ENCODE results near the gene NXPE1. TPM values are rescaled to one million over a fixed set of nuclear protein-coding genes. Genes with fewer than 3 reads are reported as not detected.

NXPE1 gene
- total and polyA plus RNA-seq, 8 donors = 0.08 to 0.15 TPM; not detected in 6

- no peaks in the 10 kb centered on the region for H3K36me3 ChIP-seq
- DNase-seq (no peak), ATAC-seq (no peak)
- no peaks in the 10 kb centered on the region for H3K27me3 ChIP-seq
- intact Hi-C loops (cut with DNase I) = no loop called here
- H3K9me3 ChIP-seq = no peaks in the 10 kb centered on the region
- H3K4me1 ChIP-seq = no peaks in the 10 kb centered on the region
- no peak overlapping the region for H3K4me3 ChIP-seq
- H3K27ac ChIP-seq = no peak overlapping the region
- TF ChIP-seq CTCF (IDR thresholded peaks at IDR 0.05) = no peak
Observed at GRCh38 chr11:114501901-114502300, 57.8 kb downstream of the NXPE1 start.

GRCh38 chr11:114499756-114500155 lies 59.9 kb downstream of the NXPE1 start:
- TF ChIP-seq CTCF (IDR thresholded peaks at IDR 0.05) = no peak
- intact Hi-C loops (cut with DNase I) = no loop called here
- Histone ChIP-seq H3K4me3 (no peak overlapping the region), H3K36me3 (no peaks in the 10 kb centered on the region), H3K27ac (no peak overlapping the region), H3K4me1 (no peaks in the 10 kb centered on the region), H3K27me3 (no peaks in the 10 kb centered on the region), H3K9me3 (no peaks in the 10 kb centered on the region)
- ATAC-seq (no peak), DNase-seq (no peak)

- no peaks in the 10 kb centered on the region for H3K36me3 ChIP-seq
- no peak for TF ChIP-seq CTCF (IDR thresholded peaks at IDR 0.05)
- no peak overlapping the region for H3K4me3 ChIP-seq
- peaks cover 0 to 3% of the 10 kb centered on the region in 2 donors for H3K9me3 ChIP-seq
- DNase-seq (no peak), ATAC-seq (no peak)
- no peaks in the 10 kb centered on the region for H3K4me1 ChIP-seq
- no peak overlapping the region for H3K27ac ChIP-seq
- intact Hi-C loops (cut with DNase I) = no loop called here
- H3K27me3 ChIP-seq = no peaks in the 10 kb centered on the region
Observed at GRCh38 chr11:114496915-114497314, 62.8 kb downstream of the NXPE1 start.

- Histone ChIP-seq H3K4me1 (no peaks in the 10 kb centered on the region), H3K27ac (no peak overlapping the region), H3K36me3 (no peaks in the 10 kb centered on the region), H3K4me3 (no peak overlapping the region), H3K9me3 (no peaks in the 10 kb centered on the region), H3K27me3 (no peaks in the 10 kb centered on the region)
- intact Hi-C loops (cut with DNase I) = no loop called here
- no peak for ATAC-seq
- TF ChIP-seq CTCF (IDR thresholded peaks at IDR 0.05) = no peak
- DNase-seq = no peak
Observed at GRCh38 chr11:114483929-114484328, 75.8 kb downstream of the NXPE1 start.

- DNase-seq (no peak), ATAC-seq (no peak)
- no peak overlapping the region for H3K27ac ChIP-seq
- intact Hi-C loops (cut with DNase I) = no loop called here
- H3K27me3 ChIP-seq = no peaks in the 10 kb centered on the region
- no peaks in the 10 kb centered on the region for H3K36me3 ChIP-seq
- TF ChIP-seq CTCF (IDR thresholded peaks at IDR 0.05) = no peak
- no peaks in the 10 kb centered on the region for H3K4me1 ChIP-seq
- H3K4me3 ChIP-seq = no peak overlapping the region
- no peaks in the 10 kb centered on the region for H3K9me3 ChIP-seq
Observed at GRCh38 chr11:114482114-114482513, 77.6 kb downstream of the NXPE1 start.

Measured in left lung (tissue), 10 donors.